CD8-positive, alpha-beta memory T cell (primary cell): Measurements from ENCODE around the gene TFAP2C. TPM values are rescaled to one million over a fixed set of nuclear protein-coding genes. Genes with fewer than 3 reads are reported as not detected.
"Not testable (repeated sequence)": the region's sequence is repeated elsewhere in the genome, so short reads cannot be mapped to it uniquely, and the experiment has no call there.

Source experiments
- CTCF ChIA-PET: fragments of 350-600 bp; sonication (Branson Sonifier 250); formaldehyde crosslinking; loops from one replicate; lab custom pipeline; 2021; ENCODE audit warnings: antibody characterized with exemption; lab: Charles Lee
- POLR2A ChIA-PET: fragments of 350-600 bp; sonication (Branson Sonifier 250); formaldehyde crosslinking; loops from one replicate; lab custom pipeline; 2021; ENCODE audit warnings: antibody characterized with exemption; lab: Charles Lee
- DNase-seq, 5 donors: peaks; one replicate each; pipeline versions ENCODE4 v3.0.0 to v3.0.0-alpha.2; 2020 to 2022; ENCODE audit warnings: mixed read lengths in 1 of 5
- H3K27ac ChIP-seq: one replicate; pipeline ENCODE4 v1.7.0; 2013; ENCODE audit warnings: low read depth, mild to moderate bottlenecking, low read length, moderate library complexity
- H3K27me3 ChIP-seq: 2 replicates; pipeline ENCODE4 v1.7.0; 2013; ENCODE audit warnings: low read length, mild to moderate bottlenecking; ENCODE audit not compliant: insufficient read depth, poor library complexity, severe bottlenecking
- H3K36me3 ChIP-seq: 2 replicates; pipeline ENCODE4 v1.7.0; 2013; ENCODE audit warnings: mild to moderate bottlenecking, low read length, moderate library complexity; ENCODE audit not compliant: insufficient read depth
- H3K4me1 ChIP-seq: 2 replicates; pipeline ENCODE4 v1.7.0; 2013; ENCODE audit warnings: mild to moderate bottlenecking, low read length, moderate library complexity; ENCODE audit not compliant: insufficient read depth
- H3K4me3 ChIP-seq: 2 replicates; pipeline ENCODE4 v1.7.0; 2013; ENCODE audit warnings: mild to moderate bottlenecking, low read length
- H3K9me3 ChIP-seq: 2 replicates; pipeline ENCODE4 v1.7.0; 2013; ENCODE audit warnings: mild to moderate bottlenecking, low read length
- H3K27ac Mint-ChIP-seq, 8 donors: one replicate each; pipeline ENCODE4 v1.8.0; 2020 to 2021; ENCODE audit warnings: mixed read lengths in 8 of 8, mild to moderate bottlenecking in 6 of 8, inconsistent platforms in 3 of 8, moderate library complexity in 3 of 8
- H3K27me3 Mint-ChIP-seq, 2 donors: one replicate each; pipeline ENCODE4 v1.8.0; 2020 to 2021; ENCODE audit warnings: mixed read lengths in 2 of 2, mild to moderate bottlenecking in 1 of 2, moderate library complexity in 1 of 2
- H3K36me3 Mint-ChIP-seq, 3 donors: one replicate each; pipeline ENCODE4 v1.8.0; 2020 to 2021; ENCODE audit warnings: mixed read lengths in 3 of 3, inconsistent platforms in 1 of 3, mild to moderate bottlenecking in 1 of 3
- H3K4me1 Mint-ChIP-seq, 3 donors: one replicate each; pipeline ENCODE4 v1.8.0; 2020 to 2021; ENCODE audit warnings: mixed read lengths in 3 of 3, inconsistent platforms in 1 of 3, mild to moderate bottlenecking in 1 of 3
- H3K4me3 Mint-ChIP-seq, 7 donors: one replicate each; pipeline ENCODE4 v1.8.0; 2020 to 2021; ENCODE audit warnings: mixed read lengths in 7 of 7, mild to moderate bottlenecking in 6 of 7, moderate library complexity in 4 of 7, inconsistent platforms in 2 of 7
- H3K9me3 Mint-ChIP-seq, 5 donors: one replicate each; pipeline ENCODE4 v1.8.0; 2020 to 2022; ENCODE audit warnings: mixed read lengths in 5 of 5, mild to moderate bottlenecking in 3 of 5, moderate library complexity in 2 of 5, inconsistent platforms in 1 of 5
- polyA plus RNA-seq: library from polyadenylated mRNA; unstranded; fragments of 300-500 nt; fragmentation: Illumina TruSeq; gene quantifications from one replicate; pipeline ENCODE4 v1.2.3, GENCODE V29; 2021
- total RNA-seq, 2 experiments: library from RNA; stranded (reverse); gene quantifications; one replicate each; pipeline ENCODE4 v1.2.3, GENCODE V29; 2021

Gene TFAP2C
- total and polyA plus RNA-seq, 3 experiments from 2014 or later, result not detected

DNA sequence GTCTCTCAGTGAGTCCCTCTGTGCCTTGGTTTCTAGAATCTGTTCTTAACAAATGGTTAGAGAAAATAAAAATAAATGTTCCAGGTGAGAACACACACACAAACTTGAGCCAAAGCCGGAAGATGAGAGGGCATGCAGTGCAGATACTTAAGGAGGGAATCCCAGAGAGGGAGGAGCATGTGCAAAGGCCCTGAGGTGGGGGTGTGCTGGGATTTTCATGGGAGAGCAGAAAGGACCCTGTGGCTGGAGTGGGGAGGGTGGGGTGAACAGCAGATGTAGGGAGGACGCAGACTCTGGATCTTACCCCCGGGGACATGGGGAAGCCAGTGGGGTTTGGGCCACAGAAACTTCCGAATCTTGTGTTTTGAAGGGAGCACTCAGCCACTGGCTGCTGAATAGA, 17.5 kb downstream of the TFAP2C start:
- H3K27me3 Mint-ChIP-seq, result peaks cover 6 to 17% of the 10 kb centered on the region in 2 donors
- H3K4me3 Mint-ChIP-seq, result no peak overlapping the region
- H3K27ac Mint-ChIP-seq, result no peak overlapping the region

DNA sequence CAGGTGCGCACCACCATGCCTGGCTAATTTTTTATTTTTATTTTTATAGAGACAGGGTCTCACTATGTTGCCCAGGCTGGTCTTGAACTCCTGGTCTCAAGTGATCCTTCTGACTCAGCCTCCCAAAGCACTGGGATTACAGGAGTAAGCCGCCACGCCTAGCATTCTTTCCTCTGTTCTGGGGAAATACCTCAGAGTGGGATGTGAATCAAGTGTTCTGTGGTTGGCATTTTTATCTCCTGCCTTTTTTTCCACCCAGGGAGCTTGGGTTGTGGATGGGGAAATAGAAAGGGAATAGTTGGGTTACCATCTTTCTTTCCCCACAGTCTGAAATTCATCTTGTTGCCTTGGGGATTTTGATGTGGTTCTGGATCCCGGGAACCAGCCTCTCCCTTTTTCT, 24.1 kb downstream of the TFAP2C start:
- ChIA-PET CTCF (no interaction called here), POLR2A (no interaction called here)
- no peak overlapping the region for H3K27ac ChIP-seq
- Mint-ChIP-seq H3K9me3 (no peaks in the 10 kb centered on the region), H3K4me3 (no peak overlapping the region), H3K27me3 (peaks cover 4 to 7% of the 10 kb centered on the region in 2 donors), H3K27ac (no peak overlapping the region), H3K36me3 (no peaks in the 10 kb centered on the region), H3K4me1 (no peaks in the 10 kb centered on the region)
- no peaks in the 10 kb centered on the region for H3K27me3 ChIP-seq
- no peak overlapping the region for H3K4me3 ChIP-seq
- DNase-seq, result no peak
- no peaks in the 10 kb centered on the region for H3K4me1 ChIP-seq
- no peaks in the 10 kb centered on the region for H3K36me3 ChIP-seq
- H3K9me3 ChIP-seq, result no peaks in the 10 kb centered on the region

More for the DNA sequence above, 17.5 kb downstream of the TFAP2C start:
- H3K36me3 Mint-ChIP-seq, result no peaks in the 10 kb centered on the region
- Histone ChIP-seq H3K4me3 (no peak overlapping the region), H3K27me3 (no peaks in the 10 kb centered on the region), H3K9me3 (no peaks in the 10 kb centered on the region), H3K36me3 (no peaks in the 10 kb centered on the region), H3K4me1 (no peaks in the 10 kb centered on the region), H3K27ac (no peak overlapping the region)
- ChIA-PET POLR2A (no interaction called here), CTCF (no interaction called here)
- H3K9me3 Mint-ChIP-seq, result peaks cover 0 to 2% (median 0%) of the 10 kb centered on the region in 5 donors
- no peaks in the 10 kb centered on the region for H3K4me1 Mint-ChIP-seq
- DNase-seq, result no peak

DNA sequence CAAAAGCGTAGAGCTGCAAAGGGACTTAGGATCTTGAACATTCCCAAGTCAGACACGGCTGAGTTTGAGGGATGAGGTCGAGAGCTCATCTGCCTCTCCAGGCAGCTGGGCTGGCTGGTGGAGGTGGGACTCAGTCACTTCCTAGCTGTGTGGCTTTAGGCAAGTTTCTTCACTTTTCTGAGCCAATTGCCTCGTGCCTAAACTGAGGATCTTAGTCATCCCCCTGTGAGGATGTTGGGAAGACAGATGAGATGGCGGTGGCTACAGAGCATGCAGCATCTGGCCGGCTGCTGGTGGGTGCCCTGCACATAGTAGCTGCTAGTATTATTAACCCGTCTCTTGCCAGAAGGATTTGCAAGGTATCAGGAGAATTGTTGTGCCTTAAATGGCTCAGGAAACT, 27.5 kb downstream of the TFAP2C start:
- POLR2A ChIA-PET, result no interaction called here
- CTCF ChIA-PET, result no interaction called here

DNA sequence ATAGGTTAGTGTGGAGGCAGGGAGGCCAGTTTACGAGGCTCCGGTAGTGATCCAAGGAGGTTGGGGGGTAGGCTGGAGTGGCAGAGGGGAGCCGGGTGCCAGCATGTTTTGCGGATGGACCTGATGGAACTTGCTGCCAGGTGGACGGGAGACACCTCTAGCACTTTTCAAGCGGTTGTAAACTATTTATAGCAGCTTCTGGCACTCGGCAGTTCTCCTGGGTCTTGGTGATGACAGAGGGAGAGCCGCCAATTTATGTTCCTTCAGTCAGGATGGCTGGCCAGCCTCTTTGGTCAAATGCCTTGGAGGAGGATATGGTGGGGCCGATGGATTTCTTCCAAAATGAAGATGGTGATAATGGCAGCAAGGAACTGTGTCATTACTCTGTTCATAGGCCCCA, 28.8 kb downstream of the TFAP2C start:
- no peaks in the 10 kb centered on the region for H3K27me3 ChIP-seq
- H3K4me3 Mint-ChIP-seq, result no peak overlapping the region
- no peaks in the 10 kb centered on the region for H3K4me1 ChIP-seq
- peaks cover 4 to 9% of the 10 kb centered on the region in 2 donors for H3K27me3 Mint-ChIP-seq
- H3K4me1 Mint-ChIP-seq, result no peaks in the 10 kb centered on the region
- H3K27ac Mint-ChIP-seq, result no peak overlapping the region
- H3K27ac ChIP-seq, result no peak overlapping the region
- H3K9me3 ChIP-seq, result no peaks in the 10 kb centered on the region
- ChIA-PET CTCF (no interaction called here), POLR2A (no interaction called here)
- no peaks in the 10 kb centered on the region for H3K36me3 Mint-ChIP-seq
- no peaks in the 10 kb centered on the region for H3K36me3 ChIP-seq
- H3K4me3 ChIP-seq, result no peak overlapping the region
- H3K9me3 Mint-ChIP-seq, result no peaks in the 10 kb centered on the region
- DNase-seq, result no peak

More for the DNA sequence above, 27.5 kb downstream of the TFAP2C start:
- Mint-ChIP-seq H3K9me3 (no peaks in the 10 kb centered on the region), H3K27ac (no peak overlapping the region), H3K36me3 (no peaks in the 10 kb centered on the region), H3K27me3 (peaks cover 4 to 9% of the 10 kb centered on the region in 2 donors), H3K4me3 (no peak overlapping the region), H3K4me1 (no peaks in the 10 kb centered on the region)
- Histone ChIP-seq H3K4me1 (no peaks in the 10 kb centered on the region), H3K4me3 (no peak overlapping the region), H3K27ac (no peak overlapping the region), H3K36me3 (no peaks in the 10 kb centered on the region), H3K27me3 (no peaks in the 10 kb centered on the region), H3K9me3 (no peaks in the 10 kb centered on the region)
- no peak for DNase-seq

DNA sequence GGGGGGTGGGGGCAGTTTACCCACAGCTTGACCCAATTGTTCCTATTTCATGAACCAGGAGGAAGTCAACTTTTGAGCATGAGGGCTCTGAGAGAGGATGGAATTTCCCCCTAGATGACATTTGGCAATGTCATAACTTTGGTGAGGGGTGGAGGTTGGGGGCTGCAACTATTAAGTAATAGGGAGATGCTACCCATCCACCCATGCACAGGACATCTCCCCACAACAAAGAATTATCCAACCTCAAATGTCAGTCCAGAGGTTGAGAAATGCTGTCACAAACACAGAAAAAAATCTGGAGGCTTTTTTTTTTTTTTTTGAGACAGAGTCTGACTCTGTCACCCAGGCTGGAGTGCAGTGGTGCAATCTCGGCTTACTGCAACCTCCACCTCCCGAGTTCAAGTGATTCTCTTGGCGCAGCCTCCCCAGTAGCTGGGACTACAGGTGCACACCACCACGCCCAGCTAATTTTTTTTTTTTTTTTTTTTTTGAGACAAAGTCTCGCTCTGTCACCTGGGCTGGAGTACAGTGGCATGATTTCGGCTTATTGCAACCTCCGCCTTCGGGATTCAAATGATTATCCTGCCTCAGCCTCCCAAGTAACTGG, 29.3 kb downstream of the TFAP2C start:
- H3K4me3 Mint-ChIP-seq, H3K27me3 ChIP-seq, H3K4me1 Mint-ChIP-seq, H3K9me3 Mint-ChIP-seq, DNase-seq, H3K36me3 ChIP-seq, H3K4me1 ChIP-seq, H3K36me3 Mint-ChIP-seq, H3K27me3 Mint-ChIP-seq, H3K27ac Mint-ChIP-seq, POLR2A ChIA-PET, CTCF ChIA-PET, H3K27ac ChIP-seq, H3K4me3 ChIP-seq, H3K9me3 ChIP-seq: not testable (repeated sequence)

DNA sequence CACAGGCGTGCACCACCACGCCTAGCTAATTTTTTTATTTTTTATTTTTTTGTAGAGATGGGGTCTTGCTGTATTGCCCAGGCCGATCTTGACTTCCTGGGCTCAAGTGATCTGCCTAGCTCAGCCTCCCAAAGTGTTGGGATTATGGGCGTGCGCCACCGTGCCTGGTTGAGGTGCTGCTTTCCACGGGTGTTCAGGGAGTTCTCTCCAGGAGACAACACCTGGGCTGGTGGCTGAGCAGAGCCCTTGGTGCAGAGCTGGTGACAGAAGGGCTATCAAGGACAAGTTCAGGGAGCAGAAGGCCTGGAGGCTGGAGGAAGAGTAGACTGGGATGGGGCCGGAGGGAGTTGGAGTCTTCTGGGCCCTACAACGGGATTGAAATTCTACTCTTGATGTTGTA, 34.6 kb downstream of the TFAP2C start:
- CTCF ChIA-PET, result no interaction called here
- H3K4me1 Mint-ChIP-seq, result no peaks in the 10 kb centered on the region
- no peaks in the 10 kb centered on the region for H3K27me3 Mint-ChIP-seq
- no peaks in the 10 kb centered on the region for H3K36me3 Mint-ChIP-seq
- Histone ChIP-seq H3K4me1 (no peaks in the 10 kb centered on the region), H3K27ac (no peak overlapping the region), H3K36me3 (no peaks in the 10 kb centered on the region), H3K27me3 (no peaks in the 10 kb centered on the region), H3K9me3 (no peaks in the 10 kb centered on the region), H3K4me3 (no peak overlapping the region)
- no peak overlapping the region for H3K4me3 Mint-ChIP-seq
- H3K27ac Mint-ChIP-seq, result no peak overlapping the region
- POLR2A ChIA-PET, result no interaction called here
- no peaks in the 10 kb centered on the region for H3K9me3 Mint-ChIP-seq
- no peak for DNase-seq

DNA sequence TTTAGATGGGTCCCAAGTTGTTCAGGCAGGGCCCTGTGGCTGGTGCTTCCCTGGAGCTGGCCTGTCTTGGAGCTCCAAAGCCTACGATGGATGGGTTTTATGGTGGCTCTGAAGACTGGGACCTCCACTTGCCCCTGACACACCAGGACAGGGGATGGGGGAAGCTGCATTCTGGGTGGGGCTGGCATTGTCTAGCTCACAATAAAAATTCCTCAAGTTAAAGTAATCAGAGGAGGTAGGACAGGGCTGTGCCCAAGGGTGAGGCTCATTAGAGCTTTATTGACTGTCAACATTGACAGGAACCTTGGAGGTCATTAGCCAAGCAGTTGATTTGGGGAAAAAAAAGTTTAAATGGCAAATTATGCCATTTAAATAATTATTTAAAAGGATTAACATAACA, 35.7 kb downstream of the TFAP2C start:
- H3K27ac ChIP-seq, result no peak overlapping the region
- no peak overlapping the region for H3K27ac Mint-ChIP-seq
- POLR2A ChIA-PET, result no interaction called here
- H3K4me3 ChIP-seq, result no peak overlapping the region
- H3K27me3 ChIP-seq, result no peaks in the 10 kb centered on the region
- CTCF ChIA-PET, result no interaction called here
- H3K4me1 Mint-ChIP-seq, result no peaks in the 10 kb centered on the region
- no peak for DNase-seq
- H3K36me3 ChIP-seq, result no peaks in the 10 kb centered on the region
- no peaks in the 10 kb centered on the region for H3K9me3 ChIP-seq
- no peaks in the 10 kb centered on the region for H3K36me3 Mint-ChIP-seq
- no peak overlapping the region for H3K4me3 Mint-ChIP-seq
- no peaks in the 10 kb centered on the region for H3K4me1 ChIP-seq
- H3K9me3 Mint-ChIP-seq, result no peaks in the 10 kb centered on the region
- H3K27me3 Mint-ChIP-seq, result no peaks in the 10 kb centered on the region

DNA sequence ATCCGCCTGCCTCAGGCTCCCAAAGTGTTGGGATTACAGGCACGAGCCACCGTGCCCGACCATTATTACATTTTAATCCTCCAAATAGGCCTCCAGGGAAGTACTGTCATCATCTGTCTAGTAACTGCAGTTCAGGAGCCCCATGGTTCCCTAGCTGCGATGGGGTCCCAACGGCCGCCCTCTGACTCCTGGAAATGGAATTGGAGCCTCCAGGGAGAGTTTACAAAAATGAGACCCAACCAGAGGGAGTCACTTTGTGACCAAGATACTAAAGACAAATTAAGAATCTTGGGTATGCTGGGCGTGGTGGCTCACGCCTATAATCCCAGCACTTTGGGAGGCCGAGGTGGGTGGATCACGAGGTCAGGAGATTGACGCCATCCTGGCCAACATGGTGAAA, 36.7 kb downstream of the TFAP2C start:
- Mint-ChIP-seq H3K36me3 (no peaks in the 10 kb centered on the region), H3K27me3 (no peaks in the 10 kb centered on the region), H3K9me3 (no peaks in the 10 kb centered on the region), H3K4me3 (no peak overlapping the region), H3K4me1 (no peaks in the 10 kb centered on the region), H3K27ac (no peak overlapping the region)
- Histone ChIP-seq H3K27me3 (no peaks in the 10 kb centered on the region), H3K36me3 (no peaks in the 10 kb centered on the region), H3K9me3 (no peaks in the 10 kb centered on the region), H3K4me1 (no peaks in the 10 kb centered on the region), H3K4me3 (no peak overlapping the region), H3K27ac (no peak overlapping the region)
- POLR2A ChIA-PET, result no interaction called here
- CTCF ChIA-PET, result no interaction called here
- no peak for DNase-seq

DNA sequence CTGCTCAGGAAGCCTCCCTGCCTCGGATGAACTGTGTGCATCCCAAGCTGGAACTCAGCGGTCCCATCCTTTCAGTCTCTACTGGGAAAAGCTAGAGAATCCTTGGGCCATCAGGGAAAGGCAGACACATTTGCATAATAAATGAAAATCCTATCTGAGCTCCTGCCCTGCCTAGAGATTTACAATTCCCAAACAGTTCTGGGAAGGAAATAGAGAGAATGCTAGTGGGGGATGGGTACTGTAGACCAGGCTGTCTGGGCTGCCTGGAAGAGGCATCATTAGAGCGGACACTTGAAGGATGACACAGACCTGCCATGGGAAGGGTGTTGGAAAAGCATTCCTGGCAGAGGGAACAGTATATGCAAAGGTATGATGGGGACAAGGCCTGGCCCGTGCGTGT, 44.3 kb downstream of the TFAP2C start:
- Histone ChIP-seq H3K27me3 (no peaks in the 10 kb centered on the region), H3K9me3 (no peaks in the 10 kb centered on the region), H3K36me3 (no peaks in the 10 kb centered on the region), H3K4me1 (no peaks in the 10 kb centered on the region), H3K27ac (no peak overlapping the region), H3K4me3 (no peak overlapping the region)
- ChIA-PET POLR2A (no interaction called here), CTCF (no interaction called here)
- Mint-ChIP-seq H3K4me1 (no peaks in the 10 kb centered on the region), H3K9me3 (no peaks in the 10 kb centered on the region), H3K4me3 (no peak overlapping the region), H3K27me3 (peaks cover 0 to 2% of the 10 kb centered on the region in 2 donors), H3K27ac (no peak overlapping the region), H3K36me3 (no peaks in the 10 kb centered on the region)
- no peak for DNase-seq
